Measurements from ENCODE around the gene GRIK2.
"Not testable (repeated sequence)": the region's sequence is repeated elsewhere in the genome, so short reads cannot be mapped to it uniquely, and the experiment has no call there.

The GRIK2 gene

GRCh38 chr6:102064142-102064541, 670.6 kb downstream of the GRIK2 start:
- DNase-seq = no peak

GRCh38 chr6:102066301-102066700, 672.8 kb downstream of the GRIK2 start:
- DNase-seq = no peak

GRCh38 chr6:102068349-102068929, 674.9 kb downstream of the GRIK2 start:
- no peak for DNase-seq

GRCh38 chr6:102075539-102075938, 682.0 kb downstream of the GRIK2 start:
- DNase-seq = no peak

GRCh38 chr6:102085257-102085656, 691.7 kb downstream of the GRIK2 start:
- no peak for DNase-seq

GRCh38 chr6:102088160-102088559, 694.7 kb downstream of the GRIK2 start:
- not testable (repeated sequence) for DNase-seq

- DNase-seq = no peak
Observed at GRCh38 chr6:102114402-102114801, 720.9 kb downstream of the GRIK2 start.

GRCh38 chr6:102115911-102116310, 722.4 kb downstream of the GRIK2 start:
- no peak for DNase-seq

GRCh38 chr6:102118034-102118433, 724.5 kb downstream of the GRIK2 start:
- no peak for DNase-seq

Data from NCI-H146 (cell line).